HepG2 (cell line): Measurements from ENCODE around the gene CPEB4. TPM values are rescaled to one million over a fixed set of nuclear protein-coding genes. Genes with fewer than 3 reads are reported as not detected.

Experiments
- ATAC-seq: fragments of 200-7000 bp; cut with Tn5 transposase; 3 replicates; pipeline ENCODE4 v1.9.1; 2020; ENCODE audit warnings: mild to moderate bottlenecking, moderate library complexity
- BruUV-seq: library from RNA; stranded (reverse); fragments of 400-500 nt; replicated peaks from 2 replicates; lab custom pipeline; 2021; lab: Mats Ljungman, UMichigan
- CTCF ChIA-PET: fragments of 300-600 bp; formaldehyde crosslinking; extraction: SDS; loops from one replicate; lab custom pipeline; 2021; ENCODE audit warnings: low total read pairs, inconsistent platforms, low intra/inter-chr PET ratio; lab: Yijun Ruan, JAX
- POLR2A ChIA-PET: fragments of 350-600 bp; sonication (Branson Sonifier 250); formaldehyde crosslinking; loops from one replicate; lab custom pipeline; 2020; ENCODE audit warnings: antibody characterized with exemption, inconsistent platforms; lab: Yijun Ruan, JAX
- DNase-seq: peaks from one replicate; pipeline ENCODE4 v3.0.0-alpha.2; 2015; ENCODE audit warnings: low spot score
- FAIRE-seq: peaks from 3 replicates; lab custom pipeline; 2011; peaks lifted over from hg19 to GRCh38; lab: Jason Lieb, UNC
- H2AFZ ChIP-seq: one replicate; pipeline ENCODE4 v1.6.1; 2011; ENCODE audit warnings: low read length, inconsistent platforms
- H3K27ac ChIP-seq: fragments of 300-600 bp; 3 replicates; pipeline ENCODE4 v1.8.0; 2011; ENCODE audit warnings: mixed run types, mild to moderate bottlenecking, mixed read lengths, low read length, inconsistent platforms; ENCODE audit not compliant: insufficient read depth; ENCODE audit errors: extremely low read length
- H3K27me3 ChIP-seq, 2 experiments: fragments of 200-600 bp in 1 of 2; 2 replicates in 1 of 2; 3 replicates in 1 of 2; pipeline versions ENCODE4 v1.6.0 to v1.8.0; 2011; ENCODE audit warnings: low read length in 2 of 2, mild to moderate bottlenecking in 2 of 2, moderate library complexity in 2 of 2, inconsistent platforms in 1 of 2; ENCODE audit not compliant: insufficient read depth in 2 of 2, control insufficient read depth in 1 of 2
- H3K36me3 ChIP-seq, 2 experiments: fragments of 200-600 bp in 1 of 2; replicated peaks in 1 of 2; 2 replicates in 1 of 2; 3 replicates in 1 of 2; pipeline versions ENCODE4 v1.5.1 to v1.8.0; 2011; ENCODE audit warnings: low read length in 2 of 2, inconsistent platforms in 1 of 2; ENCODE audit not compliant: insufficient read depth in 2 of 2, control insufficient read depth in 1 of 2
- H3K4me1 ChIP-seq: 2 replicates; pipeline ENCODE4 v1.5.1; 2012; ENCODE audit warnings: low read length, inconsistent platforms; ENCODE audit not compliant: insufficient read depth
- H3K4me2 ChIP-seq: 2 replicates; pipeline ENCODE4 v1.6.0; 2011; ENCODE audit warnings: low read depth, low read length, inconsistent platforms
- H3K4me3 ChIP-seq, 3 experiments: fragments of 200-600 bp in 1 of 3; sonication (generic), shearing (Covaris generic) in 1 of 3; replicated peaks in 1 of 3; 2 replicates each; pipeline ENCODE4 v1.5.1; 2011 to 2016; ENCODE audit warnings: low read length in 3 of 3, inconsistent platforms in 2 of 3, low read depth in 2 of 3, mild to moderate bottlenecking in 2 of 3, control low read depth in 1 of 3, mixed read lengths in 1 of 3; ENCODE audit not compliant: insufficient read depth in 1 of 3
- H3K79me2 ChIP-seq: one replicate; pipeline ENCODE4 v1.6.1; 2011; ENCODE audit warnings: low read length, inconsistent platforms; ENCODE audit not compliant: insufficient read depth
- H3K9ac ChIP-seq: 2 replicates; pipeline ENCODE4 v1.6.0; 2011; ENCODE audit warnings: mild to moderate bottlenecking, low read depth, low read length, inconsistent platforms; ENCODE audit not compliant: insufficient read depth
- H3K9me3 ChIP-seq: 2 replicates; pipeline ENCODE4 v1.5.1; 2012; ENCODE audit warnings: mild to moderate bottlenecking, low read length
- H4K20me1 ChIP-seq: 2 replicates; pipeline ENCODE4 v1.6.0; 2011; ENCODE audit warnings: inconsistent platforms, mild to moderate bottlenecking, low read length, moderate library complexity; ENCODE audit not compliant: insufficient read depth
- ATM ChIP-seq: fragments of 450-650 bp; IDR thresholded peaks from 2 replicates; pipeline ENCODE4 v1.7.1; 2017; ENCODE audit warnings: mild to moderate bottlenecking, borderline replicate concordance
- DMTF1 ChIP-seq: sonication (generic); formaldehyde crosslinking; IDR thresholded peaks from 2 replicates; pipeline ENCODE4 v1.4.0; 2020; ENCODE audit warnings: mild to moderate bottlenecking, missing genetic modification reagents
- EZH2 ChIP-seq: conservative IDR thresholded peaks from 2 replicates; pipeline ENCODE4 v1.6.1; 2012; ENCODE audit warnings: mild to moderate bottlenecking, low read depth, low read length, moderate library complexity
- MAFF ChIP-seq: IDR thresholded peaks from 2 replicates; pipeline ENCODE4 v1.6.1; 2011; ENCODE audit warnings: low read depth, low read length, improper control_type of control experiment
- MED1 ChIP-seq: sonication (generic); formaldehyde crosslinking; IDR thresholded peaks from 2 replicates; pipeline ENCODE4 v1.4.0; 2020; ENCODE audit warnings: missing genetic modification reagents
- NCOA5 ChIP-seq: sonication (generic); formaldehyde crosslinking; IDR thresholded peaks from 2 replicates; pipeline ENCODE4 v1.4.0; 2020; ENCODE audit warnings: missing genetic modification reagents
- ONECUT2 ChIP-seq: sonication (generic); formaldehyde crosslinking; IDR thresholded peaks from 2 replicates; pipeline ENCODE4 v1.4.0; 2020; ENCODE audit warnings: missing genetic modification reagents
- SP5 ChIP-seq: IDR thresholded peaks from 2 replicates; pipeline ENCODE4 v1.6.1; 2016; ENCODE audit warnings: low read depth, borderline replicate concordance
- ZNF282 ChIP-seq: fragments of 450-650 bp; IDR thresholded peaks from 2 replicates; pipeline ENCODE4 v1.6.1; 2018; ENCODE audit not compliant: partially characterized antibody
- ZNF34 ChIP-seq: sonication (generic); formaldehyde crosslinking; IDR thresholded peaks from 2 replicates; pipeline ENCODE4 v1.4.0; 2020; ENCODE audit warnings: mild to moderate bottlenecking, missing genetic modification reagents, borderline replicate concordance
- ZNF652 ChIP-seq: IDR thresholded peaks from 2 replicates; pipeline ENCODE4 v1.6.1; 2016; ENCODE audit warnings: low read depth, borderline replicate concordance
- ZNF687 ChIP-seq: sonication (generic); formaldehyde crosslinking; IDR thresholded peaks from 2 replicates; pipeline ENCODE4 v1.5.1; 2020; ENCODE audit warnings: mild to moderate bottlenecking, missing genetic modification reagents, moderate library complexity
- ZNF878 ChIP-seq: sonication (generic); formaldehyde crosslinking; IDR thresholded peaks from 2 replicates; pipeline ENCODE4 v1.8.1; 2023; ENCODE audit warnings: mild to moderate bottlenecking, missing genetic modification reagents, moderate library complexity
- WGBS: methylation state at CpG from one replicate; pipeline ENCODE4 v1.1.6; 2017; ENCODE audit warnings: low lambda C conversion rate; 5-methylcytosine and 5-hydroxymethylcytosine counted together
- in situ Hi-C: cut with HindIII; loops from 2 replicates; pipeline ENCODE4 v1.10.0; 2017; ENCODE audit warnings: low pct_unique_long_range_greater_than_20kb; ENCODE audit not compliant: extremely low pct_ligation_motif_present
- intact Hi-C: fragments of 100-400 bp; cut with micrococcal nuclease; formaldehyde crosslinking; loops from one replicate; pipeline ENCODE4 v1.10.0; 2022; ENCODE audit not compliant: unreplicated experiment
- polyA plus RNA-seq, 8 experiments: library from polyadenylated mRNA; depleted of rRNA in 3 of 8; stranded (reverse) in 7 of 8; unstranded in 1 of 8; fragments of >200 nt; fragmentation: Illumina TruSeq in 4 of 8; extraction: Trizol in 4 of 8; gene quantifications; 2 replicates each; pipeline versions ENCODE4 v1.2.1 to v1.2.3, GENCODE V29; 2011 to 2016; ENCODE audit warnings: low read depth in 4 of 8, missing spikeins in 1 of 8, mixed read lengths in 1 of 8; ENCODE audit not compliant: insufficient read depth in 1 of 8
- total RNA-seq, 5 experiments: library from RNA; depleted of rRNA; stranded (reverse); fragments of >200 nt; fragmentation: Illumina TruSeq; extraction: Trizol; gene quantifications; 2 replicates each; pipeline ENCODE4 v1.2.3, GENCODE V29; 2016; ENCODE audit warnings: low read depth in 1 of 5

The CPEB4 gene
- total and polyA plus RNA-seq, 2 of the 13 experiments (the other 11 are each of a cell fraction or from before 2014, with no cell fraction given), result 7.7 to 26.7 TPM

GRCh38 chr5:173920866-173921555 lies 32.9 kb downstream of the CPEB4 start:
- no peaks in the 10 kb centered on the region for H3K27me3 ChIP-seq
- H4K20me1 ChIP-seq, result no peaks in the 10 kb centered on the region
- TF ChIP-seq DMTF1 (CRISPR knock-in tag), result no peak
- TF ChIP-seq EZH2, result no peak
- no peak overlapping the region for H3K4me2 ChIP-seq
- CTCF ChIA-PET, result no interaction called here
- no peak overlapping the region for H3K9ac ChIP-seq
- no peak overlapping the region for H3K4me3 ChIP-seq
- in situ Hi-C loops, result no loop called here
- FAIRE-seq (no peak), DNase-seq (no peak), ATAC-seq (no peak)
- H2AFZ ChIP-seq, result no peak overlapping the region
- H3K79me2 ChIP-seq, result peaks cover 31% of the 10 kb centered on the region
- intact Hi-C loops, result no loop called here
- no TSS peak for BruUV-seq
- 99% methylated on average over 3 of the region's 3 CpGs for WGBS
- POLR2A ChIA-PET, result no interaction called here
- peaks cover 66% of the 10 kb centered on the region for H3K4me1 ChIP-seq
- H3K27ac ChIP-seq, result no peak overlapping the region
- peaks cover 2 to 10% of the 10 kb centered on the region in 2 experiments; a peak in 4 of 5 replicates for H3K36me3 ChIP-seq
- H3K9me3 ChIP-seq, result no peaks in the 10 kb centered on the region

- H3K36me3 ChIP-seq, result peaks cover 3 to 6% of the 10 kb centered on the region in 2 experiments; a peak in 2 of 5 replicates
- H3K9me3 ChIP-seq, result no peaks in the 10 kb centered on the region
- no peak overlapping the region for H3K4me3 ChIP-seq
- H3K4me2 ChIP-seq, result no peak overlapping the region
- no peaks in the 10 kb centered on the region for H4K20me1 ChIP-seq
- no peak overlapping the region for H3K27ac ChIP-seq
- H2AFZ ChIP-seq, result no peak overlapping the region
- WGBS, result 100% methylated on average over 2 of the region's 2 CpGs
- CTCF ChIA-PET, result no interaction called here
- FAIRE-seq (no peak), ATAC-seq (no peak), DNase-seq (no peak)
- POLR2A ChIA-PET, result no interaction called here
- in situ Hi-C loops (no loop called here), intact Hi-C loops (no loop called here)
- no peaks in the 10 kb centered on the region for H3K27me3 ChIP-seq
- peaks cover 71% of the 10 kb centered on the region for H3K4me1 ChIP-seq
- H3K79me2 ChIP-seq, result peaks cover 30% of the 10 kb centered on the region
- BruUV-seq, result no TSS peak
- H3K9ac ChIP-seq, result no peak overlapping the region
- TF ChIP-seq MAFF (no peak), ZNF282 (no peak), ZNF652 (CRISPR knock-in tag) (no peak), ZNF687 (CRISPR knock-in tag) (no peak), SP5 (CRISPR knock-in tag) (no peak), ZNF34 (CRISPR knock-in tag) (no peak), ATM (no peak), NCOA5 (CRISPR knock-in tag) (no peak), MED1 (CRISPR knock-in tag) (no peak), ONECUT2 (no peak), ZNF878 (CRISPR knock-in tag) (no peak)
Measured at GRCh38 chr5:173922527-173922926, 34.4 kb downstream of the CPEB4 start.
